Esophagus muscularis mucosa (tissue), 4 donors: ENCODE measurements around the gene RHPN2. TPM values are rescaled to one million over a fixed set of nuclear protein-coding genes. Genes with fewer than 3 reads are reported as not detected.
"Not testable (repeated sequence)": the region's sequence is repeated elsewhere in the genome, so short reads cannot be mapped to it uniquely, and the experiment has no call there.

Experiments
- DNase-seq: peaks from one replicate; pipeline ENCODE4 v3.0.0-alpha.2; 2017; ENCODE audit errors: extremely low spot score
- H3K27ac ChIP-seq, 4 donors: fragments of 200-600 bp; sonication (generic); replicated peaks in 1 of 4; 1 replicate in 3 of 4; 2 replicates in 1 of 4; pipeline ENCODE4 v1.5.1; 2016 to 2019; ENCODE audit warnings: mild to moderate bottlenecking in 1 of 4
- H3K27me3 ChIP-seq, 4 donors: fragments of 200-600 bp; sonication (generic); one replicate each; pipeline versions ENCODE4 v1.5.1 to v1.6.0; 2016 to 2019
- H3K36me3 ChIP-seq, 4 donors: fragments of 200-600 bp; sonication (generic); one replicate each; pipeline ENCODE4 v1.5.1; 2016 to 2019
- H3K4me1 ChIP-seq, 4 donors: fragments of 200-600 bp; sonication (generic); one replicate each; pipeline ENCODE4 v1.5.1; 2016 to 2019
- H3K4me3 ChIP-seq, 4 donors: fragments of 200-600 bp; sonication (generic); 1 replicate in 2 of 4; 2 replicates in 2 of 4; pipeline ENCODE4 v1.5.1; 2016 to 2019; ENCODE audit warnings: mild to moderate bottlenecking in 4 of 4, moderate library complexity in 1 of 4
- H3K9me3 ChIP-seq, 4 donors: fragments of 200-600 bp; sonication (generic); 1 replicate in 3 of 4; 2 replicates in 1 of 4; pipeline ENCODE4 v1.5.1; 2016 to 2019
- CTCF ChIP-seq, 3 experiments: fragments of 200-600 bp in 2 of 3; fragments of 450-650 bp in 1 of 3; sonication (generic) in 2 of 3; IDR thresholded peaks; one replicate each; pipeline ENCODE4 v1.5.1; 2017 to 2019; ENCODE audit warnings: antibody characterized with exemption in 3 of 3, mild to moderate bottlenecking in 2 of 3, moderate library complexity in 1 of 3
- EP300 ChIP-seq: sonication (generic); formaldehyde crosslinking; IDR thresholded peaks from one replicate; pipeline ENCODE4 v1.6.1; 2017; ENCODE audit warnings: antibody characterized with exemption
- POLR2A ChIP-seq: fragments of 450-650 bp; IDR thresholded peaks from one replicate; pipeline ENCODE4 v1.6.1; 2017; ENCODE audit warnings: antibody characterized with exemption, moderate library complexity, mild to moderate bottlenecking, low read depth
- POLR2AphosphoS5 ChIP-seq, 2 donors: sonication (generic); formaldehyde crosslinking; IDR thresholded peaks; one replicate each; pipeline ENCODE4 v1.6.1; 2017; ENCODE audit warnings: antibody characterized with exemption in 2 of 2
- WGBS: methylation state at CpG from one replicate; pipeline ENCODE4 v1.1.5; 2018; 5-methylcytosine and 5-hydroxymethylcytosine counted together
- intact Hi-C: fragments of 100-400 bp; cut with DNase I; formaldehyde crosslinking; loops from one replicate; pipeline ENCODE4 v1.15.1; 2023
- total RNA-seq, 4 donors: library from RNA; depleted of rRNA; stranded (reverse); fragments of >200 nt; gene quantifications; one replicate each; pipeline versions ENCODE4 v1.1.0 to v1.2.1, GENCODE V29; 2016

Gene RHPN2
- total RNA-seq, 4 donors from 2014 or later, result 0.75 to 3.7 (median 1.5) TPM

- Histone ChIP-seq H3K27ac (no peak overlapping the region), H3K9me3 (no peaks in the 10 kb centered on the region), H3K4me3 (no peak overlapping the region), H3K27me3 (no peaks in the 10 kb centered on the region), H3K36me3 (no peaks in the 10 kb centered on the region), H3K4me1 (no peaks in the 10 kb centered on the region)
- 76% methylated on average over 5 of the region's 5 CpGs for WGBS
- TF ChIP-seq EP300, result no peak
- TF ChIP-seq POLR2AphosphoS5 (IDR thresholded peaks at IDR 0.05), result no peak
- TF ChIP-seq POLR2A, result no peak
- TF ChIP-seq CTCF (IDR thresholded peaks at IDR 0.05), result no peak
- no peak for DNase-seq
- intact Hi-C loops, result no loop called here
These were observed 76.0 kb downstream of the RHPN2 start for GRCh38 chr19:32988724-32989123.

DNA sequence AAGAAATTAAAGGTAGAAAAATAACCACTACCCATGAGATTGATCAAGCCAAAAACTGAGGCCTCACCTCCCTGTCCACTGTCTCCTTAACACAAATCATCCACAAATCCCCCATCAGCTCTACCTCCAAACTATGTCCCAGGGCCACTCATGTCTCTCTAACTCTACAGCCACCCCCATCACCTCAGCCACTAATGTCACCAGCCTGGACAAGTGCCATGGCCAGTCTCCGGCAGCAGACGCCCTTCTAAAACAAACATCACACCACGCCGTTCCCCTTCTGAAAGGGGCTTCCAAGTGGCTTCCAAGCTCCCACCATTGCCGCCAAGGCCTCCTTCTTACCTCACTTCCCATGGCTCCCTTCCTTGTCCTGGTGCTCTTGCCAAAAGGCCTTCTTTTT, 76.4 kb downstream of the RHPN2 start:
- intact Hi-C loops, H3K27me3 ChIP-seq, H3K4me3 ChIP-seq, H3K9me3 ChIP-seq, H3K4me1 ChIP-seq, H3K27ac ChIP-seq, DNase-seq, H3K36me3 ChIP-seq: not testable (repeated sequence)
- 91% methylated on average over 5 of the region's 5 CpGs for WGBS

GRCh38 chr19:32982488-32982887, 82.2 kb downstream of the RHPN2 start:
- H3K4me3 ChIP-seq, H3K27me3 ChIP-seq, DNase-seq, H3K36me3 ChIP-seq, H3K4me1 ChIP-seq, H3K27ac ChIP-seq, H3K9me3 ChIP-seq, intact Hi-C loops: not testable (repeated sequence)
- 91% methylated on average over 6 of the region's 6 CpGs for WGBS

DNA sequence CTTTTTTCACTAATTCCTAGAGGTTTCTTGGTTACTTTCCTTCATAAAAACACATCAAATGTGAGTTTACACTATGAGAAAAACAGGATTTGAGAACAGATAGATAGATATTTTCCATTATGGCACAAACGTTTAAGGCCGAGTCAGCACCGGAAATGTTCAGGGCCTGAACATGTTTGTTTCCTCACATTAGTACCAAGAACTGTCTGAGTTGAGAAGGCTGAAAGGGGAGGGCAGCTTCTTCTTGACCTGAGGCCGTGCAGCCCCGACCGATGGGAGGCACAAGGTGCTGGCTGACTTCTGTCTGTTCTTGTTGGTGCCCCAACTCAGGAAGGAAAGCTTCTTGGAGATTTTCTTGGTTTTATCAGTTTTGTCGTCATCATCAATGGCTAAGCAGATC, 84.9 kb downstream of the RHPN2 start:
- intact Hi-C loops, DNase-seq, H3K4me3 ChIP-seq, H3K9me3 ChIP-seq, H3K27ac ChIP-seq, H3K4me1 ChIP-seq, H3K27me3 ChIP-seq: not testable (repeated sequence)
- 85% methylated on average over 7 of the region's 7 CpGs for WGBS
- H3K36me3 ChIP-seq, result peaks cover 0 to 11% (median 2%) of the 10 kb centered on the region in 4 donors

DNA sequence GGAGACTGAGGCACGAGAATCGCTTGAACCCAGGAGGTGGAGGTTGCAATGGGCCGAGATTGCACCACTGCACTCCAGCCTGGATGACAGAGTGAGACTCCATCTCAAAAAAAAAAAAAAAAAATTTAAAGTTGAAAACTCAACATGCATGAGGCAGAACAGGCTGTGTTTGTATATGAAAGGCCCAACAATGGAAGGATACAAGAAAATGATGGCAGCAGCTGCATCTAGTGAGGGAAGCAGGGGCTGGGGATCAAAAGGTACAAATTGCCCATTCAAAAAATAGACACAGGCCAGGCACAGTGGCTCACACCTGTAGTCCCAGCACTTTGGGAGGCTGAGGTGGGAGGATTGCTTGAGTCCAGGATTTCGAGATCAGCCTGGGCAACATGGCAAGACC, 86.9 kb downstream of the RHPN2 start:
- H3K36me3 ChIP-seq, result peaks cover 0 to 11% (median 2%) of the 10 kb centered on the region in 4 donors
- intact Hi-C loops, H3K27ac ChIP-seq, DNase-seq, H3K4me3 ChIP-seq, H3K4me1 ChIP-seq, H3K27me3 ChIP-seq, H3K9me3 ChIP-seq: not testable (repeated sequence)
- 89% methylated on average over 4 of the region's 4 CpGs for WGBS

DNA sequence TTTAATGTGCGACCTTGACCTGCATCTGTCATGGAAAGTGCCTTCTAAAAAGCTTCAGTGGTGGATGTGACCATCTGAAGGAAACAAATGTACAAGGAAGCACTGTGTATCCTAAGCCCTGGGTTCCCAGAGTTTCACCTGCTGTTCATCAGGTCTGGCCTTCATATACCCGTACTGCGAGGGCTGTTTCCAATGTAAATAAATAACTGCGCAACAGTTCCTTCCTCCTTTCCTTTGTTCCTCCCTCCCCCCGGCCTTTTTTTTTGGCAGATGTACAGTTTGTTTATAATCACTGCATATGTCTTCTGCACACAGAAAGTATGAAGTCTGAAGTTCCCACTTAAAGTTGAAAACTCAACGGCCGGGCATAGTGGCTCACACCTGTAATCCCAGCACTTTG, 87.4 kb downstream of the RHPN2 start:
- no peak for DNase-seq
- WGBS, result 79% methylated on average over 7 of the region's 7 CpGs
- intact Hi-C loops, result no loop called here
- H3K27me3 ChIP-seq, result no peaks in the 10 kb centered on the region
- TF ChIP-seq POLR2A (no peak), CTCF (IDR thresholded peaks at IDR 0.05) (no peak), EP300 (no peak), POLR2AphosphoS5 (IDR thresholded peaks at IDR 0.05) (no peak)
- H3K4me1 ChIP-seq, result peaks cover 2 to 9% (median 5%) of the 10 kb centered on the region in 4 donors
- H3K9me3 ChIP-seq, result no peaks in the 10 kb centered on the region
- H3K27ac ChIP-seq, result no peak overlapping the region
- H3K36me3 ChIP-seq, result peaks cover 0 to 11% (median 2%) of the 10 kb centered on the region in 4 donors
- no peak overlapping the region for H3K4me3 ChIP-seq

- peaks cover 0 to 11% (median 2%) of the 10 kb centered on the region in 4 donors for H3K36me3 ChIP-seq
- H3K27ac ChIP-seq, result no peak overlapping the region
- no peaks in the 10 kb centered on the region for H3K9me3 ChIP-seq
- DNase-seq, result no peak
- 46% methylated on average over 14 of the region's 14 CpGs for WGBS
- no peak overlapping the region for H3K4me3 ChIP-seq
- TF ChIP-seq CTCF (IDR thresholded peaks at IDR 0.05) (peak; percentile 43 to 68 (median 58)), POLR2AphosphoS5 (IDR thresholded peaks at IDR 0.05) (no peak)
- intact Hi-C loops, result no loop called here
- H3K27me3 ChIP-seq, result no peaks in the 10 kb centered on the region
- peaks cover 3 to 10% (median 7%) of the 10 kb centered on the region in 4 donors for H3K4me1 ChIP-seq
These were observed 88.4 kb downstream of the RHPN2 start for GRCh38 chr19:32976223-32976805.
